ENCODE results near the gene C1orf115.
"Not testable (repeated sequence)": the region's sequence is repeated elsewhere in the genome, so short reads cannot be mapped to it uniquely, and the experiment has no call there.

The C1orf115 gene

DNA sequence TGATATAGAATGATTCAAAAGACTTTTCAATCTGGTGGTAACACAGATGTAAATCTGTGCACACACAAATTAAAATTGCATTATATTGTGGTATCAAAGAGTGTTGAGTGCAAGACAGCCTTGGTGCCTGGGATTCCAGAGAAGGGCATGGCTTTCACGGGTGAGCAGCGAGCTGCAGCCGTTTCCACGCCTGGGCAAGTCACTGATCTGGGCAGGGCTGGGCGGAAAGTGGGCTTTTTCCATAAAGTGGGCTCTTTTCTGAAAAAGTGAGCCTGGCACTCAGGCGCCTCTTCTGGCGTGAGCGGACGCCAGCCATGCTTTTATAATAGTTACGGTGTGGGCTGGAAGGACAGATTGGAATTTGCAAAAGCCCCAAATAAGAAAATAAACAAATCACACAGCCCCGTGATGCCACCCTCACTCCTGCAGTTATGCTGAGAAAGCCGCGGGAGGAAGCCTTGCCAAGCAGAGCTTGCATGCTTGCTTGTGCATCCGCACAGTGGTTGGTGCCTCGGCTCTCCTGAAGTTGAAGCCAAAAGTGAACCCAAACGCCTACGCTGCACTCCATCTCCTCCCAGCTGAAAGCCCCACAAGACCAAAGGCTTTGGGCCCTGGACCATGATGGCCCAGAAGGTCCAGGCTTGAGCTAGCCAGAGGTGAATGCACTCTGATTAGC lies 7.1 kb upstream of the C1orf115 start:
- H3K4me3 ChIP-seq (ENCODE audit: control insufficient read depth, low read depth, low read length) = no peak overlapping the region
- DNase-seq (ENCODE audit: low read depth) = no peak

DNA sequence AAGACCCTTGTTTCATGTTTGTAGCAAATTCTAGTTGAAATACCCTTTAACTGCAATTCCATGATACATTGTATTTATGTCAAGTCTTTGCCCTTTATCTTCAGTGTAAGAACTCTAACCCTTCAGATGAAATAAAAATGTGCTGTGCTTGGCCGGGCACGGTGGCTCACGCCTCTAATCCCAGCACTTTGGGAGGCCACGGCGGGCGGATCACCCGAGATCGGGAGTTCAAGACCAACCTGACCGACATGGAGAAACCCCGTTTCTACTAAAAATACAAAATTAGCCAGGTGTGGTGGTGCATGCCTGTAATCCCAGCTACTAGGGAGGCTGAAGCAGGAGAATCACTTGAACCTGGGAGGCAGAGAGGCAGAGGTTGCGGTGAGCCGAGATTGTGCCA lies 6.4 kb upstream of the C1orf115 start:
- not testable (repeated sequence) for H3K4me3 ChIP-seq (ENCODE audit: control insufficient read depth, low read depth, low read length); DNase-seq (ENCODE audit: low read depth)

More for the DNA sequence above, 7.1 kb upstream of the C1orf115 start:
- TF ChIP-seq, protein P1, sequence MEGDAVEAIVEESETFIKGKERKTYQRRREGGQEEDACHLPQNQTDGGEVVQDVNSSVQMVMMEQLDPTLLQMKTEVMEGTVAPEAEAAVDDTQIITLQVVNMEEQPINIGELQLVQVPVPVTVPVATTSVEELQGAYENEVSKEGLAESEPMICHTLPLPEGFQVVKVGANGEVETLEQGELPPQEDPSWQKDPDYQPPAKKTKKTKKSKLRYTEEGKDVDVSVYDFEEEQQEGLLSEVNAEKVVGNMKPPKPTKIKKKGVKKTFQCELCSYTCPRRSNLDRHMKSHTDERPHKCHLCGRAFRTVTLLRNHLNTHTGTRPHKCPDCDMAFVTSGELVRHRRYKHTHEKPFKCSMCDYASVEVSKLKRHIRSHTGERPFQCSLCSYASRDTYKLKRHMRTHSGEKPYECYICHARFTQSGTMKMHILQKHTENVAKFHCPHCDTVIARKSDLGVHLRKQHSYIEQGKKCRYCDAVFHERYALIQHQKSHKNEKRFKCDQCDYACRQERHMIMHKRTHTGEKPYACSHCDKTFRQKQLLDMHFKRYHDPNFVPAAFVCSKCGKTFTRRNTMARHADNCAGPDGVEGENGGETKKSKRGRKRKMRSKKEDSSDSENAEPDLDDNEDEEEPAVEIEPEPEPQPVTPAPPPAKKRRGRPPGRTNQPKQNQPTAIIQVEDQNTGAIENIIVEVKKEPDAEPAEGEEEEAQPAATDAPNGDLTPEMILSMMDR (IDR thresholded peaks at IDR 0.05; ENCODE audit: control insufficient read depth, insufficient read depth, low read depth, low read length, missing control alignments) = no peak

DNA sequence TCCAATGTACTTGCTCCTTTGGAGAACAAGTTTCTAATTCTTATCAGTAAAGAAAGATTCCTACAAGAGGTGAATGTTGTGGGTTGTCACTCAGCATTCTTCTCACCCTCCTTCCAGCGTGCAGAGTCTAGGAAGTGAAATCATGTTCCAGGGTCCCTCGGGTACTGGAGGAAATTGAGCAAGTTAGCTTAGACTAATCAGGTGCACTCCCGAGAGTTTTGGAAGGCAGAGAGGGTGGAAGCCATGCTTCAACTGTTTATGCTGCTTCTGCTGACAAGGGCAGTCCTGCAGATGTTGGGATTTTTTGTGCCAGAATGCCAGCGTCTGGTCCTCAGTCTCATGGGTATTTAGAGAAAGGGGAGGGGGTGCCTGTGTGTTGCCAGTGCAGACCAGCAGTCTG lies 5.3 kb upstream of the C1orf115 start:
- no peak for DNase-seq (ENCODE audit: low read depth)
- TF ChIP-seq, protein P1 (IDR thresholded peaks at IDR 0.05; ENCODE audit: control insufficient read depth, insufficient read depth, low read depth, low read length, missing control alignments) = no peak

DNA sequence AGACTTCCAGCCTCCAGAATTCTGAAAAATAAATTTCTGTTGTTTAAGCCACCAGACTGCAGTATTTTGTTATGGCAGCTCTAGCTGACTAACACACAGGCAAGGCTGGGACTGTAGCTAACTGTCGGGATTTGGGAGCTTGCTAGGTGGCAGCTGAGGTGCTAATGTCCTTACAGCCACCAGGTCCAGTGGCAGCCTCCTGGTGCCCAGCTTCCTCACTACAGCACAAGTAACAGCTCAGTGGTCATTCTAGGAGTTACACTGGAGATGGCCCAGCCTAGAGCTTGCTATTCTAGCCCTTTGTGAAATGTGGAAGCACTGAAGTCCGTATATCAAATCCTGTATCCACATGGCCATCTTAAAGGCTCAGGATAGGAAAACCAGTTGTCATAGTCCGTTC lies 4.3 kb upstream of the C1orf115 start:
- H3K4me3 ChIP-seq (ENCODE audit: control insufficient read depth, low read depth, low read length) = no peak overlapping the region
- no peak for DNase-seq (ENCODE audit: low read depth)
- TF ChIP-seq, protein P1 (IDR thresholded peaks at IDR 0.05; ENCODE audit: control insufficient read depth, insufficient read depth, low read depth, low read length, missing control alignments) = no peak

More for the DNA sequence above, 5.3 kb upstream of the C1orf115 start:
- no peak overlapping the region for H3K4me3 ChIP-seq (ENCODE audit: control insufficient read depth, low read depth, low read length)

DNA sequence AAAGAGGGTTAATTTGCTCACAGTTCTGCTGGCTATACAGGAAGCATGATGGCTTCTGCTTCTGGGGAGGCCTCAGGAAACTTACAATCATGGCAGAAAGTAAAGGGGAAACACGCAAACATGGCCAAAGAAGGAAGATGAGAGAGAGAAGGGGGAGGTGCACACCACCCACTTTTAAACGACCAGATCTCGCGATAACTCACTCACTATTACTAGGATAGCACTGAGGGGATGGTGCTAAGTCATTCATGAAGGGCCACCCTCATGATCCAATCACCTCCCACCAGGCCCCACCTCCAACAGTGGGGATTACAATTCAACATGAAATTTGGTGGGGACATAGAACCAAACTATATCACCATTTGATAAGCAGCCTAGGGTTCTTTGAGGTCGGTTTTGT lies 2.4 kb upstream of the C1orf115 start:
- DNase-seq (ENCODE audit: low read depth) = no peak
- no peak overlapping the region for H3K4me3 ChIP-seq (ENCODE audit: control insufficient read depth, low read depth, low read length)
- TF ChIP-seq, protein P1 (IDR thresholded peaks at IDR 0.05; ENCODE audit: control insufficient read depth, insufficient read depth, low read depth, low read length, missing control alignments) = no peak

DNA sequence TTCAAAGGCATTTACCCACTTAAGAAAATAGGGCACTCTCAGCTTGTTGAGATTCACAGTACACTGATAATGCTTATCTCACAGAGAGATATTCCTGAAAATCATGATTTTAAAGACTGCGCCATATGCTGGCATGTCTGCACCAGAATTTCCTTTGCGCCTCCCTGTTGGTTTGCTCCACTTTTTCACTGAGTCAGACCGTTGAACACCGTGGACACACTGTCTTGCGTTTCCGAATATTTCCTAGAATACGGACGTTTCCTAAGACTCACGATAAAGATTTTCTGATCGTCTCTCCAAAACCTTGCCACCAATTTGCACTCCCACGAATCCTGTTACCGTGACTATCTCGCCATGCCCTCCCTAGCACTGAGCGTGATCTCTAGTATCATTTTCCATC lies 497 bp upstream of the C1orf115 start:
- H3K4me3 ChIP-seq (ENCODE audit: control insufficient read depth, low read depth, low read length) = peak overlapping the region; percentile 51; the same call in 1 of the 2 replicates
- TF ChIP-seq, protein P1 (IDR thresholded peaks at IDR 0.05; ENCODE audit: control insufficient read depth, insufficient read depth, low read depth, low read length, missing control alignments) = no peak
- DNase-seq (ENCODE audit: low read depth) = no peak

DNA sequence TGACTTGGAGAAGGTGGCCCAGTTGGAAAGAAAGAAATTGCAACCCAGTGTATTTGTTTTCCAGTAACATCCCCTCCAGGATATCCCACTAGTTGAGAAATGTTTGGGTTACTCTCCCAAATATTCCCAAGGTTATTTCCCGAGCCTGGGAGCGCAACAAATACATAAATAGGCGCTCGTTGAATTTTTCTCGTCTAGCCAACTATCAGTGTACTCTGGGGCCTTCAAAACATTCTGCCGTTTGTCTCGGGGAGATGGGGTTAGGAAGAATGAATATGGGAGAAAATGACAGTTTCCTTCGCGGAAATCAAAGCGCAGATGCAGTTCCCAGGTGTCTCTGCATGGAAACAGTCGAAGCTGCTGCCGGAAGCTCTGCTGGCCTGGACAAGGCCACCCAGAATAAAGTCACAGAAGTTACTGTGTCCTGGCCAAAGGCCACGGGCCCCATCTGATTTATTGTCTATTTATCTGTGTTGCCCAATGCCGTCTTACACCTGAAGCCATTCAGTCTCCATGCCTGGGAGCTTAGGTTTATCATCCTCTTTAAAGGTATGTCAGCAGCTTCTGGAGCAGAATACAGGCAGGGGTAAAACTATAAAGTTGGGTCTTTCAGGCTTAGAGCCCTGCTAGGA lies 1.0 kb downstream of the C1orf115 start:
- H3K4me3 ChIP-seq (ENCODE audit: control insufficient read depth, low read depth, low read length) = no peak overlapping the region

More for the DNA sequence above, 1.0 kb downstream of the C1orf115 start:
- TF ChIP-seq, protein P1 (IDR thresholded peaks at IDR 0.05; ENCODE audit: control insufficient read depth, insufficient read depth, low read depth, low read length, missing control alignments) = no peak
- no peak for DNase-seq (ENCODE audit: low read depth)

Measured in AG09309 (cell line).